CD4-positive, alpha-beta memory T cell (primary cell): ENCODE measurements around the gene HOXB9. TPM values are rescaled to one million over a fixed set of nuclear protein-coding genes. Genes with fewer than 3 reads are reported as not detected.
A peak's percentile ranks its signal among the peaks of the same experiment; 100 is the strongest.

Experiments used
- CTCF ChIA-PET: fragments of 350-600 bp; sonication (Branson Sonifier 250); formaldehyde crosslinking; loops from one replicate; lab custom pipeline; 2021; ENCODE audit warnings: inconsistent platforms; ENCODE audit not compliant: partially characterized antibody; lab: Charles Lee
- POLR2A ChIA-PET: fragments of 350-600 bp; sonication (Branson Sonifier 250); formaldehyde crosslinking; loops from one replicate; lab custom pipeline; 2021; ENCODE audit not compliant: partially characterized antibody; lab: Charles Lee
- DNase-seq, 5 donors: peaks; one replicate each; pipeline versions ENCODE4 v3.0.0 to v3.0.0-alpha.2; 2020 to 2022; ENCODE audit warnings: mixed read lengths in 1 of 5
- H3K27ac ChIP-seq: one replicate; pipeline ENCODE4 v1.7.0; 2013; ENCODE audit warnings: low read depth, low read length
- H3K27me3 ChIP-seq: 2 replicates; pipeline ENCODE4 v1.7.0; 2013; ENCODE audit warnings: mild to moderate bottlenecking, low read length, moderate library complexity; ENCODE audit not compliant: insufficient read depth
- H3K36me3 ChIP-seq: 2 replicates; pipeline ENCODE4 v1.7.0; 2013; ENCODE audit warnings: mild to moderate bottlenecking, low read length, moderate library complexity; ENCODE audit not compliant: insufficient read depth
- H3K4me1 ChIP-seq: 2 replicates; pipeline ENCODE4 v1.7.0; 2013; ENCODE audit warnings: mild to moderate bottlenecking, low read length, moderate library complexity; ENCODE audit not compliant: insufficient read depth
- H3K4me3 ChIP-seq, 2 donors: one replicate each; pipeline ENCODE4 v1.7.0; 2013; ENCODE audit warnings: low read length in 2 of 2, mild to moderate bottlenecking in 1 of 2
- H3K9me3 ChIP-seq, 2 donors: one replicate each; pipeline ENCODE4 v1.7.0; 2013; ENCODE audit warnings: low read length in 2 of 2, control low read depth in 1 of 2; ENCODE audit not compliant: control insufficient read depth in 1 of 2
- H3K27ac Mint-ChIP-seq, 7 donors: one replicate each; pipeline ENCODE4 v1.8.0; 2020 to 2021; ENCODE audit warnings: mixed read lengths in 7 of 7, mild to moderate bottlenecking in 6 of 7, inconsistent platforms in 3 of 7, moderate library complexity in 3 of 7
- H3K27me3 Mint-ChIP-seq, 2 donors: one replicate each; pipeline ENCODE4 v1.8.0; 2020 to 2021; ENCODE audit warnings: mixed read lengths in 2 of 2
- H3K36me3 Mint-ChIP-seq, 2 donors: one replicate each; pipeline ENCODE4 v1.8.0; 2020 to 2021; ENCODE audit warnings: mixed read lengths in 2 of 2, inconsistent platforms in 1 of 2, mild to moderate bottlenecking in 1 of 2
- H3K4me1 Mint-ChIP-seq, 4 donors: one replicate each; pipeline ENCODE4 v1.8.0; 2020 to 2021; ENCODE audit warnings: mixed read lengths in 4 of 4, mild to moderate bottlenecking in 1 of 4
- H3K4me3 Mint-ChIP-seq, 8 donors: one replicate each; pipeline ENCODE4 v1.8.0; 2020 to 2021; ENCODE audit warnings: mixed read lengths in 8 of 8, mild to moderate bottlenecking in 7 of 8, moderate library complexity in 6 of 8, inconsistent platforms in 3 of 8
- H3K9me3 Mint-ChIP-seq, 8 donors: one replicate each; pipeline ENCODE4 v1.8.0; 2020 to 2021; ENCODE audit warnings: mixed read lengths in 8 of 8, mild to moderate bottlenecking in 5 of 8, inconsistent platforms in 3 of 8, moderate library complexity in 1 of 8
- intact Hi-C: fragments of 100-400 bp; cut with micrococcal nuclease; formaldehyde crosslinking; loops from one replicate; pipeline ENCODE4 v1.15.1; 2023
- polyA plus RNA-seq, 2 donors: library from polyadenylated mRNA; unstranded; fragments of 300-500 nt; fragmentation: Illumina TruSeq; gene quantifications; one replicate each; pipeline ENCODE4 v1.2.3, GENCODE V29; 2021
- total RNA-seq, 2 experiments: library from RNA; stranded (reverse); gene quantifications; one replicate each; pipeline ENCODE4 v1.2.3, GENCODE V29; 2021

HOXB9 gene
- total and polyA plus RNA-seq, 4 experiments from 2014 or later, result not detected

DNA sequence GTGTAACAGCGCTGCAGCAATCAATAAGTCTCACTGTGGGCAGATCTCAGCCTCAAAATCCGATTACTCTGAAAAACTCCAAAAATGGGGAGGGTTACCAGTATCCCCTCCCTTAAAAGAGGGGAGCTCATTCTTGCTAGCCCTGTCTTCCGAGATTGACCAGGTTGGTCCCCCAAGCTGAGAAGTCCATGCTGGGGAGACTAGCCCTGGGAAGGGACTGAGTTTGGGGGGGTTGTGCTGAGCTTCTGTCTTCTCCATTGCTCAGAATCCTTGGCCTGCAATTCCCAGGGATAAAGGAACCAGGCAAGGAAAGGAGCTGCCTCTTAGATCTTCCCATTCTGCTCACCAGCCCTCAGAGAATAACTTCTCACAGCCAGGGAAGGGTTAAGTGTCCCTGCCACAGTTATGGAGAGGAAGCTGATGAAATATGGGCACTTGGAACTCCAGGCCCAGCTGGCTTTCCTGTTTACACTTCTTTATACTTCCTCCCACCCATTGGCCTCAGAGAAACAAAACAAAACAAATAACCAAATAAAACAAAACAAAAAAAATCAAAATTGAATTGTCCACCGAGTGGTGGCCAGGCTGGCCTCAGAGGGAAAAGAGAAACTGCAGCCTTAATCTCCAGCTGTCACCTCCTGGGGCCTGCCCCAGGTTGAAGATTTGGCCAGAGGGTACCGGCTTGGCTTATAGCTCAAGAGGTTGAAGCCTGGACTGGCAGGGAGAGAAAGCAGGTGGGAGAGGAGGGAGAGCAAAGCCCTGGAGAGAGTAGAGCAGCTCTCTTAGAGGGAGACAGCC, 38.7 kb downstream of the HOXB9 start:
- H3K4me1 Mint-ChIP-seq, result peaks cover 10 to 41% (median 29%) of the 10 kb centered on the region in 4 donors
- peaks cover 0 to 5% of the 10 kb centered on the region in 2 donors for H3K36me3 Mint-ChIP-seq
- H3K4me3 ChIP-seq, result no peak overlapping the region
- intact Hi-C loops, result no loop called here
- peaks cover 50 to 69% of the 10 kb centered on the region in 2 donors for H3K27me3 Mint-ChIP-seq
- CTCF ChIA-PET, result interaction anchor here (0.8 to 2.6 kb wide), 10 partner anchors 26 to 562 kb away, joined by 3 to 11 read pairs (median 4); no protein-coding TSS in a partner anchor
- H3K4me3 Mint-ChIP-seq, result peak overlapping the region in 5 of 8 donors; percentile 29 to 61 (median 36)
- H3K36me3 ChIP-seq, result no peaks in the 10 kb centered on the region
- peaks cover 27% of the 10 kb centered on the region for H3K4me1 ChIP-seq
- DNase-seq, result no peak
- H3K9me3 Mint-ChIP-seq, result peaks cover 0 to 2% (median 0%) of the 10 kb centered on the region in 8 donors
- H3K27me3 ChIP-seq, result peaks cover 29% of the 10 kb centered on the region
- no peaks in the 10 kb centered on the region for H3K9me3 ChIP-seq
- H3K27ac Mint-ChIP-seq, result peak overlapping the region in 2 of 7 donors; percentile 2 to 55
- no peak overlapping the region for H3K27ac ChIP-seq
- POLR2A ChIA-PET, result interaction anchor here (1.2 to 2.3 kb wide), 4 partner anchors 9 to 253 kb away, joined by 3 to 6 read pairs (median 4); partner anchors contain the start of gene HOXB4

DNA sequence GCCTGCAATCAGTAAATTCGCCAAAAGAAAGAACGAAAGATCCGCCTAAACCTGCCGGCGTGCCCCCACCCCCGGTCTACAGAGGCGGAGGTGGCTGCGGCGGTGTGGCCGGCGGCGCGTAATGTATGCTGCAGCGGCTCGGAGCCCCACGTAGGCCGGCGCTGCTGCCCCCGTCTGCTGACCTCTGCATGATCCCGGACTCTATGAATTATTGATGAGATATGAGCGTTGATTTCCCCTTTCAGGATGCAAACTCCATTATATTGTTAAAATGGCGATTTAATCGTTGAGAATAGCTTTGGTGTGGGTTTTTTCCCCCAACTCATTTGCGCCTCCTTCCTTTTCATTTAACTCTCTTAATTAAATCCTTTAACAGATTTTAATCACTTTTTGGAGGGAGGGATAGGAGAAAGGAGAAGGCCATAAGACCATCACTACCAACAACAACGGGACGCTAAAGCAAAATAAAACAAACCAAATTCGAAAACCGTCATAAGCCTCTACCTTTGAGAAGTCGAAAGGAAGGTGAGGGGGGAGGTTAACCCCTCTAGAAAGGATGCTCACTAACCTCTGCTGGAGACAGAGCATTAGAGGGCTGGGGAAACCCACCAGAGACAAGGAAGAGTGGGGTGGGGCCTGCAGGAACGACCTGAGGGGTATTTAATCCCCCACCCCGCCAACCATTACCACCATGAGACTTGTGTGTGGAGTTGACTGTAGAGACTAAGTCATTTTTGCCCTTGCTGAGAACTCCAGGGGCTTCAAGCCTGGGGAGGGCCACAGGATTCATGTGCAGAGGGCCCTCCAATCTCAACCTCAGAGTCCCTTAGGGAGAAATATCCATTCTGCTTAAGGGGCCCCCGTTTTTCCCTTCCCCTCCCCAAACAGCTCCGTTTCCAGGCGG, 39.6 kb downstream of the HOXB9 start:
- Histone ChIP-seq H3K4me3 (peak overlapping the region; percentile 73 to 98), H3K4me1 (peaks cover 29% of the 10 kb centered on the region), H3K36me3 (no peaks in the 10 kb centered on the region), H3K27ac (no peak overlapping the region), H3K27me3 (peaks cover 34% of the 10 kb centered on the region), H3K9me3 (no peaks in the 10 kb centered on the region)
- no peak for DNase-seq
- Mint-ChIP-seq H3K27ac (peak overlapping the region in 3 of 7 donors; percentile 11 to 82 (median 69)), H3K27me3 (peaks cover 49 to 70% of the 10 kb centered on the region in 2 donors), H3K4me3 (peak overlapping the region; percentile 90 to 97 (median 94)), H3K36me3 (peaks cover 0 to 5% of the 10 kb centered on the region in 2 donors), H3K9me3 (peaks cover 0 to 2% (median 0%) of the 10 kb centered on the region in 8 donors), H3K4me1 (peaks cover 12 to 46% (median 29%) of the 10 kb centered on the region in 4 donors)
- CTCF ChIA-PET, result interaction anchor here (0.7 to 2.6 kb wide), 8 partner anchors 26 to 561 kb away, joined by 3 to 11 read pairs (median 4); no protein-coding TSS in a partner anchor
- intact Hi-C loops, result no loop called here
- POLR2A ChIA-PET, result interaction anchor here (1.2 to 2.3 kb wide), 3 partner anchors 9 to 253 kb away, joined by 3 to 6 read pairs (median 4); partner anchors contain the start of gene HOXB4

DNA sequence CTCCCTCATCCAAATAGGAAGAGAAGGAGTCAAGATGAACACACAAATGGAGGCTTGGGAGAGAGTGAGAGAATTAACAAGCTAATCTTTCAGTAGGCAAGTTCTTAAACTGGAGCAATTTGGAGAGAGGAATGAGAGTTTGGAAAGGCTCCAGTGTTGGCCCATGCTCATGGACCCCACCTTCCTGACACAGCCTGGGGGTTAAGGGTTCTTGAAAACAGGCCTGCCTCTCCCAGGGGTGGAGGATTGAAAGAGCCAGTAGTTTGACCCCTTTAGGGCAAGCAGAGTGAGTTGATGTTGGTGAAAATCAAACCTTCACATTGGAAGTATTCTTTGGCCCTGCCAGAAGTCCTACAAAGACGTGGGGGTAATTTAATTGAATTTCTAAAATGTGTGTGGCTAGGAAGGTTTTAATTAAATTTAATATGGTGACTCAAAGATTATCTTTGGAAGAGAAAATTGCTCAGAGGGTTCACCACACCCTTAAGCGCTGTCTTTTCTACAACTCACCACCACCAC, 41.9 kb downstream of the HOXB9 start:
- DNase-seq, result no peak
- Histone ChIP-seq H3K27me3 (peaks cover 40% of the 10 kb centered on the region), H3K36me3 (no peaks in the 10 kb centered on the region), H3K9me3 (no peaks in the 10 kb centered on the region), H3K4me1 (peaks cover 47% of the 10 kb centered on the region), H3K27ac (no peak overlapping the region), H3K4me3 (no peak overlapping the region)
- peak overlapping the region in 1 of 7 donors; percentile 66 for H3K27ac Mint-ChIP-seq
- POLR2A ChIA-PET, result no interaction called here
- H3K4me1 Mint-ChIP-seq, result peaks cover 14 to 63% (median 39%) of the 10 kb centered on the region in 4 donors
- intact Hi-C loops, result no loop called here
- peaks cover 56 to 73% of the 10 kb centered on the region in 2 donors for H3K27me3 Mint-ChIP-seq
- H3K9me3 Mint-ChIP-seq, result no peaks in the 10 kb centered on the region
- CTCF ChIA-PET, result interaction anchor here (0.8 to 2.6 kb wide), 5 partner anchors 12 to 249 kb away, joined by 3 to 18 read pairs (median 4); no protein-coding TSS in a partner anchor
- H3K4me3 Mint-ChIP-seq, result peak overlapping the region in 6 of 8 donors; percentile 12 to 58 (median 51)
- H3K36me3 Mint-ChIP-seq, result peaks cover 0 to 5% of the 10 kb centered on the region in 2 donors

GRCh38 chr17:48583708-48584222, 42.4 kb downstream of the HOXB9 start:
- peaks cover 18 to 68% (median 44%) of the 10 kb centered on the region in 4 donors for H3K4me1 Mint-ChIP-seq
- POLR2A ChIA-PET, result interaction anchor here (1.4 kb wide), 1 partner anchor 92 kb away, joined by 6 read pairs; no protein-coding TSS in a partner anchor
- intact Hi-C loops, result no loop called here
- Histone ChIP-seq H3K4me3 (no peak overlapping the region), H3K27me3 (peaks cover 38% of the 10 kb centered on the region), H3K27ac (no peak overlapping the region), H3K9me3 (no peaks in the 10 kb centered on the region), H3K36me3 (no peaks in the 10 kb centered on the region), H3K4me1 (peaks cover 52% of the 10 kb centered on the region)
- peaks cover 0 to 10% of the 10 kb centered on the region in 2 donors for H3K36me3 Mint-ChIP-seq
- H3K9me3 Mint-ChIP-seq, result no peaks in the 10 kb centered on the region
- H3K27me3 Mint-ChIP-seq, result peaks cover 60 to 76% of the 10 kb centered on the region in 2 donors
- no peak for DNase-seq
- CTCF ChIA-PET, result interaction anchor here (0.8 to 2.6 kb wide), 7 partner anchors 12 to 276 kb away, joined by 3 to 18 read pairs (median 4); no protein-coding TSS in a partner anchor
- H3K27ac Mint-ChIP-seq, result peak overlapping the region in 1 of 7 donors; percentile 66
- H3K4me3 Mint-ChIP-seq, result peak overlapping the region in 3 of 8 donors; percentile 12 to 57 (median 53)

- Histone ChIP-seq H3K9me3 (no peaks in the 10 kb centered on the region), H3K27ac (no peak overlapping the region), H3K4me3 (no peak overlapping the region), H3K36me3 (no peaks in the 10 kb centered on the region), H3K27me3 (peaks cover 34% of the 10 kb centered on the region), H3K4me1 (peaks cover 54% of the 10 kb centered on the region)
- peak overlapping the region in 2 of 7 donors; percentile 37 to 73 for H3K27ac Mint-ChIP-seq
- DNase-seq, result no peak
- CTCF ChIA-PET, result interaction anchor here (0.8 to 2.6 kb wide), 9 partner anchors 35 to 275 kb away, joined by 3 to 18 read pairs (median 4); no protein-coding TSS in a partner anchor
- peaks cover 57 to 70% of the 10 kb centered on the region in 2 donors for H3K27me3 Mint-ChIP-seq
- intact Hi-C loops, result no loop called here
- H3K36me3 Mint-ChIP-seq, result peaks cover 3 to 15% of the 10 kb centered on the region in 2 donors
- peak overlapping the region; percentile 45 to 77 (median 70) for H3K4me3 Mint-ChIP-seq
- H3K9me3 Mint-ChIP-seq, result no peaks in the 10 kb centered on the region
- POLR2A ChIA-PET, result interaction anchor here (1.4 kb wide), 1 partner anchor 91 kb away, joined by 6 read pairs; no protein-coding TSS in a partner anchor
- H3K4me1 Mint-ChIP-seq, result peaks cover 22 to 74% (median 47%) of the 10 kb centered on the region in 4 donors
These were observed 43.4 kb downstream of the HOXB9 start for GRCh38 chr17:48582750-48583069.
